DOHH2 (cell line): ENCODE measurements around the gene PRR16.
"Not testable (repeated sequence)": the region's sequence is repeated elsewhere in the genome, so short reads cannot be mapped to it uniquely, and the experiment has no call there.

Experiments
- EZH2phosphoT487 ChIP-seq: fragments of 200-600 bp; sonication (generic); IDR thresholded peaks from 2 replicates; pipeline ENCODE4 v1.6.1; 2017; ENCODE audit warnings: borderline replicate concordance, mild to moderate bottlenecking, antibody characterized with exemption, low read length, moderate library complexity, mixed read lengths
- TF ChIP-seq, protein P1 (sequence below): fragments of 200-600 bp; sonication (generic); IDR thresholded peaks from one replicate; pipeline ENCODE4 v1.5.1; 2014; ENCODE audit warnings: antibody characterized with exemption, mild to moderate bottlenecking, low read depth, low read length; ENCODE audit not compliant: poor library complexity, severe bottlenecking

DNA sequence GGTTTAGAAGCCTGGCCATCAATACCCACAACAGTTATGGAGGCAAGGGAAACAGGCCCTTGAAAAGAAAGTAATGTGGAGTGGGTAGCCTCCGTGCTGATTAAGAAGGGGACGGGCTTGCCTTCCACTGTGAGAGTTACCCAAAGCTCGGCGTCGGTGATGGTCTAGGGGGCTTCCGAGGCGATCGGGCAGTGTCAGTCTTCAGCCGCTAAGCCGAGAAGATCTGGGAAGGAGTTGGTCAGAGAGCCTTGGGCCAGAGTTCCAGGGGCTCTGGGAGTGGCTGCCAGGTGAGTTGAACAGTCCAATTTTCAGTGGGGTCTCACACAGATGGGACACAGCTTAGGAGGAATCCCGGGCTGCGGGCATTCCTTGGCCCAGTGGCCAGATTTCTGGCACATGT is 236.6 kb downstream of the PRR16 start:
- TF ChIP-seq, protein P1, sequence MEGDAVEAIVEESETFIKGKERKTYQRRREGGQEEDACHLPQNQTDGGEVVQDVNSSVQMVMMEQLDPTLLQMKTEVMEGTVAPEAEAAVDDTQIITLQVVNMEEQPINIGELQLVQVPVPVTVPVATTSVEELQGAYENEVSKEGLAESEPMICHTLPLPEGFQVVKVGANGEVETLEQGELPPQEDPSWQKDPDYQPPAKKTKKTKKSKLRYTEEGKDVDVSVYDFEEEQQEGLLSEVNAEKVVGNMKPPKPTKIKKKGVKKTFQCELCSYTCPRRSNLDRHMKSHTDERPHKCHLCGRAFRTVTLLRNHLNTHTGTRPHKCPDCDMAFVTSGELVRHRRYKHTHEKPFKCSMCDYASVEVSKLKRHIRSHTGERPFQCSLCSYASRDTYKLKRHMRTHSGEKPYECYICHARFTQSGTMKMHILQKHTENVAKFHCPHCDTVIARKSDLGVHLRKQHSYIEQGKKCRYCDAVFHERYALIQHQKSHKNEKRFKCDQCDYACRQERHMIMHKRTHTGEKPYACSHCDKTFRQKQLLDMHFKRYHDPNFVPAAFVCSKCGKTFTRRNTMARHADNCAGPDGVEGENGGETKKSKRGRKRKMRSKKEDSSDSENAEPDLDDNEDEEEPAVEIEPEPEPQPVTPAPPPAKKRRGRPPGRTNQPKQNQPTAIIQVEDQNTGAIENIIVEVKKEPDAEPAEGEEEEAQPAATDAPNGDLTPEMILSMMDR, result not testable (repeated sequence)
- TF ChIP-seq EZH2phosphoT487, result not testable (repeated sequence)
